GM18909 (cell line): Measurements from ENCODE around the gene ANKRD52.
"Not testable (repeated sequence)": the region's sequence is repeated elsewhere in the genome, so short reads cannot be mapped to it uniquely, and the experiment has no call there.

Source experiments
- ATAC-seq: cut with Tn5 transposase; IDR thresholded peaks from one replicate; pipeline ENCODE4 v1.9.1; 2021; ENCODE audit warnings: mild to moderate bottlenecking; ENCODE audit not compliant: unreplicated experiment, poor library complexity

ANKRD52 gene

DNA sequence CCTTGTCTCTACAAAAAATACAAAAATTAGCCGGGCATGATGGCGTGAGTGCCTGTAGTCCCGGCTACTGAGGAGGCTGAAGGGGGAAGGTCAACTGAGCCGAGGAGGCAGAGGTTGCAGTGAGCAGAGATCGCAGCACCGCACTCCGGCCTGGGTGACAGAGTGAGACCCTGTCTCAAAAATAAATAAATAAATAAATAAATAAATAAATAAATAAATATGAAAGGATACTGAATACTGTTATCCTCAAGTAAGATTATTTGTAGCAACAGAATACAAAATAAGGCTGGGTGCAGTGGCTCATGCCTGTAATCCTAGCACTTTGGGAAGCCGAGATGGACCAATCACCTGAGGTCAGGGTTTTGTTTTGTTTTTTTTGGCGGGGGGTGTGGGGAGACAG is 38.3 kb downstream of the ANKRD52 start:
- no peak for ATAC-seq

DNA sequence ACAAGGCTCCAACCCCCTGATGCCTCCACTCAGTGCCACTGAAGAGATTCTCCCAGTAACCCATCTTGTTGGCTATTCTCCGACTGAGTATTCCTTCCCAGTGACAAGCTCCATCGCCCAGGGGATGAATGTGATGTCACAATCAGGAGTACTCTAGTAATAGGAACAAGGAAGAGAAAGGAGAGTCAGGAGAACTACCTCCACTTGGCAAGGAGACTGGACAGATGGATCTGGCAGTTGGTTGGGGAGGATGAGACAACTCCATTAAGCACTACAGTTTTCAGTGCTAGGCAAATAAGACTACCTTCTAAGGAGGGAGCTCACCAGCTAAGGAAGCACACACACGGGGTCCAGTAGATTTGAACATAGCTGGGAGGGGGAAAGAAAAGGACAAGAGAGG is 41.7 kb downstream of the ANKRD52 start:
- no peak for ATAC-seq

DNA sequence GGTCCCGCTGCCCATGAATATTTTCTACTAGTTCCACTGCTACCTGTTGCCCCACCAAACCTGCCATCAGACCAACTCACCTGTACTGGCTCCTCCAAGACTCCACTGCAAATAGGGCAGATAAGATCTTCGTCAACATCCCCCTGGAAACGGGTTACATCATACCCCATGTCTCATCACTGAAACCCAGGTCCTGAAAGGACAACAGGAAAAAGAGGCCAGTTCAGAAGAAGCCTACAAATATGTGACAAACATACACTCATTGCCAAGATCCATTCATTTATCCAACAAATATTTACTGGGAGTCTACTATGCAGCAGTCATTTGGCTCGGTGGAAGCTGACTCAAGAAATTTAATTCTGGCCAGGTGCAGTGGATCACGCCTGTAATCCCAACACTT is 44.3 kb downstream of the ANKRD52 start:
- ATAC-seq, result no peak

DNA sequence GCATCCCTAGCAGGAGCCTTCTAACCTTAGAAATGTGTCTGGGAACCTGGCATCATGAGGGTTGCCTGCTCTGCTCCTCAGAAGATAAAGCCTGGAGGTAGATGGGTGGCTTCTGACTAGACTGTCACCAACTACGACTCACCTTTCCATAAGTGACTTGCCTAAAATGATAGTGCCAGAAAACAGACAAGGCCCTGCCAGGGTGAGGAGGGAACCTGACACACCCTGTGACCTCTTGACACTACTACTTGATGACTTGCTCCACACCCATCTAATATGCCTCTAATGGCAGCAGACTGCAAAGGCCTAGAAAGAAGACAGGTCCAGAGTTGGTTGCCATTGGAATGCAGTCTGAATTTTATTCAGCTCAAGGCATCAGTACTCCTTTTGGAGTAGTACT is 45.8 kb downstream of the ANKRD52 start:
- no peak for ATAC-seq

DNA sequence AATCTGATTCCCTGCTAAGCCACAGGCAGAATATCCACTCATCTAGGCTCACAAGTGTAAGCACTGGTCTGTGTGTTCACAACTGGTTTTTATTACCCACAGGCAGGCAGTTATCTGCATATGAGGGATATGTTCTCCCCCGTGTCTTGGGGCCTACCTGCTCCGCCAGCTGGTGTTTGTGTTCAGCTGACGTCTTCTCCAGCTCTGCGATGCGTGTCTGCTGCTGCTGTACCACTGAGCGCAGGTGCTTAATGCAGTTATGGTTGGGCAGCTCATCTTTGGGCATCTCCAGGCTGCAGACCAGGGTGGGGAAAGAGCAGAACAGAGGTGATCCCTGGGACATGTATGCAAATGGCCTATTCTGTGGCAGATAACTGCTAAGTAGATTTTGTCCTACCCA is 50.2 kb downstream of the ANKRD52 start:
- no peak for ATAC-seq

DNA sequence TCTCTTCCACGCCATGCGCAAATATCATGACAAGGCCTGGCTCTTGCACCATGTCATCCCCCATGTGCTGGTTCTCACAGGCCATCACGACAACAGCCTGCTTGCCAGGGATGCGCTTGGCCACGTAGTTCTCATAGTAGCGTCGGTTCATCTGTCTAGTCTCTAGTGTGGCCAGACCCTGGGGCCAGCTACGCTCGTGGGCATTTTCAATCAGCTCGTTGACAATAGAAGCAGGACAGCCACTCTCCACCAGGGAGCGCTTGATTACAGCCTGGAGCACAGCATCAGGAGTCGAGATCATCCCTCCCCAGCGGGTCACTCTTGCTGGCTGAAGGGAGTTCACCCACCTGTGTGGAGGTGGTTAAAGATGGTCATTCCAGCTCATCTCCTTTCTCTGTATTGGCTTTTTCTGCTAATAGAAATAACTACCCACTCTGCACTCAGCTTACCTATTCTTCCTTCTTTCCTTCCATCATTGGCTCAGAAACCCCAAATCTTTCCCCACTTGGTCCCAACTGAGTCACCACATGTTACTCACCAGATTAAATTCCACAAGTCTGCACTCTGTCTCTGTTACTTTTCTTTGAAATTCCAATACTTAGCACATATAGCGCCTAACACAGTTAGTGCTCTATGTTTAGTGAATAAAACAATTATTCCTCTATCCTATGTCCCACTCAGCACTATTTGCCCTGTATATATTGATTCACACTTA is 51.6 kb downstream of the ANKRD52 start:
- no peak for ATAC-seq

DNA sequence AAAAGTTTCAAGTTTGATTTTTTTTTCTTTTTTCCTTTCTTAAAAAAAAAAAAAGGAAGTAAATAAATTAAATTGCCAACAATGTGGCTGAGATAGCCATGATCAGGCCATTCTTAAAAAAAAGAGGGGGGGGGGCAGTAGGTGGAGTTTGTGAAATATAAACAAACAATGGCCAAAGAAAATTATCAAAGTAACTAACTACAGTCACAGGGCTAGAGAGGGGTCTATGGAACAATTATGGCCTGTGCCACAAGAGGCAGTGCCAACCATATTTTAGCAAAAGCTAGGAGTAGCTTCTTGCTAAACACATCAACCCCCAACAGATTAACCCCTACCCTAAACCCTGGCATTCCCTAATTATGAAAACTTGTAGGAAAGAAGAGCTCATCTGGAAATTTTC is 52.7 kb downstream of the ANKRD52 start:
- ATAC-seq, result no peak

DNA sequence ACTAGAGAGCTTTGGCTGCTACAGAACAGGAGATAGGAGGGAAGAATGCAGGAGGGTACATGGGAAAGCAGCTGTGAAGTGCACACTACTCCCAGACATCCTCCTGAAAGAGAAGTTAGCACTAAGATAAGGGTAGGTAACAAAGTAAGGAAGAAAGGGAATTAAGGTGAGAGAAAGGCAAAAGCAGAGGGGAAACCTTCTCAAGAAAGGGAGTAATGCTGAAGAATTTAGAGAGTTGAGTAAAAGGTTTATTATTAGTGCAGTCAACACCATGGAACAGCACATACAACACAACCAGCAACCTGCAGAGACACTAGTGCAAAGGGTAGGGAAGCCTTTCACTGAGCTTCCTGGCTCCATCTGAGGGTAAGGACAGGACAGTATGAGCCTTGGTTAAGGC is 53.9 kb downstream of the ANKRD52 start:
- no peak for ATAC-seq

DNA sequence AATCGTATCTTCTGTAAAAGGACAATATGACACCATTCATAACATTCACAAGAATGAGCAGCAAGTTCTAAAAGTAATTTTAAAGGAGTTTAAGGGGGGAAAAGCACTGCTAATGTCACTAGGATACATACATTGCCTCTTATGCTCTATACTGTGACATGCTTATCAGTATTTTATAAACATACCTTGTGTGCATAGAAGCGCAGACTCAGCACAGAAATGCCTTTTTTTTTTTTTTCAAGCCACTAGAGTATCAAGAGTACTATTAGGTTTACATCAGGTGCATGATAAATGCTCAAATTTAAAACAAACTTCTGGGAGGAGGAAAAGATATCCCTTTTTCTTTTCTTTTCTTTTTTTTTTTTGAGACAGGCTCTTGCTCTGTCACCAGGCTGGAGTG is 55.3 kb downstream of the ANKRD52 start:
- ATAC-seq, result no peak

DNA sequence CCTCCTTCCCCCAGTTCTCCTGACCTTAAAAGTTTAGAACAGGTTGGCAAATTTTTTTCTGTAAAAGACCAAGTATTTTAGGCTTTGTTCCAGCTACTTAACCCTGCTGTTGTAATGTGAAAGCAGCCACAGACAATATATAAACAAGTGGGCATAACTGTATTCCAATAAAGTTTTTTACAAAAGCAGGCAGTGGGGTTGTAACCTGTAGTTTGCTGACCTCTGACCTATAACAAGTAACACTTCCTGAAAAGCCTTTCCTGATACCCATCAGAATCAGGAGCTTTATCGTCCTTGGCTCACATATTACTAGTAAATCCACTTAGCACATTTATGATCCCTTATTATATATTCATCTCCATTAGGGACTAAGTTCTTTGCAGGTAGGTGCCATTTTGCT is 55.8 kb downstream of the ANKRD52 start:
- ATAC-seq, result no peak

DNA sequence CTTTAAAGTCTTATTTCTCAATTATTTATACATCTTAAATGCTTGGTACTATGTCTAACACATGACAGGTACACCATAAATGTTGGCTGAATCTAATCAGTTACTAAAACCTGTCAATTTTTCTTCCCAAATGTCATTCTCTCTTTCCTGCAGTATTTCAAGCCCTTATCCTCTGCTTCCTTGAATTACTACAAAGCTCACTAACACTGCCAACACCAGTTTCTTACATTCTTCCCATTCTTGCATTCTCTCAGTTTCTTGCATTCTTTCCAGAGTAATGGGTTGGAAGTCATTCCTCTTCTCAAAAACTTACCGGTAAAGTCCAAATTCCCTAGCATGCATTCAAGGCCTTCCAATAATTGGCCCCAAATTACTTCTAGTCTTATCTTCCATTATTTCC is 59.3 kb downstream of the ANKRD52 start:
- ATAC-seq, result no peak

DNA sequence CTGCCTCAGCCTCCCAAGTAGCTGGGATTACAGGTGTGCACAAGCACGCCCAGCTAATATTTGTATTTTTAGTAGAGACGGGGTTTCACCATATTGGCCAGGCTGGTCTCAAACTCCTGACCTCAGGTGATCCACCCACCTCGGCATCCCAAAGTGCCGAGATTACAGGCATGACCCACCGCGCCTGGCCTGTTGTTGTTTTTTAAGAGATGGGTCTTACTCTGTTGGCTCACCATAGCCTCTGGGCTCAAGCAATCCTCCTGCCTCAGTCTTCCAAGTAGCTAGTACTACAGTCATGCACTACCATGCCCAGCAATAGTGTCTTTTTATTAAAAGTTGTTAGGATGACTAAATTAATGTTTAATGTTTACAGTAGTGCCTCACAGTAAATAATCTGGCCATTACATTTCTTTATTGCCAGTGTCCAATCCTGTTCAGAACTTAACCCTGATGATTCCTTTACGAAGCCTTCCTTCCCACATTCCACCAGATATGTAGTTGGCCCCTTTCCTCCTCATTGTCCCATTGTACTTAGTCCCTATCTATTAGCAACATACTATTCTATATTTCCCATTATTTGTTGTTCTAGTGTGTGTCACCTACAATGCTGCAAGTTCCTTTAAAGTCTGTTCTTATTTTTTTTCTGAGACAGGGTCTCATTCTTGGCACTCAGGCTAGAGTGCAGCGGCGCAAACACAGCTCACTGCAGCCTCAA is 60.1 kb downstream of the ANKRD52 start:
- ATAC-seq, result no peak

DNA sequence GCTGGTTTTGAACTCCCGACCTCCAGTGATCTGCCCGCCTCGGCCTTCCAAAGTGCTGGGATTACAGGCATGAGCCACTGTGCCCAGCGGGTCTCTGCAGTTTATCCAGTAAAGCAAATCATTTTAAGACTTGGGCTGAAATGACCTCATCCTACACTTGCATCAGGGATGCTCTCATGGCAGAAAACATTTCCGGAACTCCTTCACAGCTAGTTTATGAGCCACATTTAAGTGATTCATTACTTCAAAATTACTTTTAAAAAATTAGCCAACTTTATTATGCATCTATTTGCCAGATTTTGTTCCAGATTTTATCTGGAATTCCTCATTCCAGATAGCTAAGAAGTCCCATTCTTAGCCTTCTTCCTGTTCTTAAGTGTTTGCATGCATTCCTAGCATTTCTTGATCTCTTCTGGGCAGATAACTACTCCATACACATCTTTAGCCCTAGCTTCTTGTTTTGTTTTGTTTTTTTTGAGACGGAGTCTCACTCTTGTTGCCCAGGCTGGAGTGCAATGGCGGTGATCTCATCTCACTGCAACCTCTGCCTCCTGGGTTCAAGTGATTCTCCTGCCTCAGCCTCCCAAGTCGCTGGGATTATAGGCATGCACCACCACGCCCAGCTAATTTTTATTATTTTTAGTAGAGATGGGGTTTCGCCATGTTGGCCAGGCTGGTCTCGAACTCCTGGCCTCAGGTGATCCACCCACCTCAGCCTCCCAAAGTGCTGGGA is 61.2 kb downstream of the ANKRD52 start:
- ATAC-seq, result not testable (repeated sequence)

DNA sequence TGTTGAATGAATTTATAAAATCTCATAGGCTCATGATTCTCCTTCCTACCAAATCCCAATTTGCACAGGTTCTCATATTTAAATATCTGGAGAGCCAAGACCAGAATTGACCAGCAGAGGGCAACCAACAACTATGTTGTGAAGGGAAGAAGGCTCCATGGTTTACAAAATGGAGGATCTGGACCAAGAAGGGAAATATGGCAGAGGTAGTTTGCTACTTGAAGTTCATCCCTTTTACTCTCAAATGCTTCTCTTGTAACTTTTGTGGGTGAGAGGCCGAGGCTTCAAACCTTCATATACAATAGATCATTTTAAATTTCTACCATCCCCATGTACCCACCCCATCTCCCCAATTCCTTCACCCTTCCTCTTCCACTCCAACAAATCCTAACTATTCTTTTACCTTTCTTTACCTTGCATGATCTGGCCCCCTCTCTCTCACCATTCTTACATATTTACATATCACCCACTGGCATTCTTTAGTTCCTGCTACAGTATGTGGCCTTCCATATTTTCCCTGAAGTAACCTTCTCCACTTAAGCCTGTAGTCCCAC is 65.1 kb downstream of the ANKRD52 start:
- ATAC-seq, result no peak

DNA sequence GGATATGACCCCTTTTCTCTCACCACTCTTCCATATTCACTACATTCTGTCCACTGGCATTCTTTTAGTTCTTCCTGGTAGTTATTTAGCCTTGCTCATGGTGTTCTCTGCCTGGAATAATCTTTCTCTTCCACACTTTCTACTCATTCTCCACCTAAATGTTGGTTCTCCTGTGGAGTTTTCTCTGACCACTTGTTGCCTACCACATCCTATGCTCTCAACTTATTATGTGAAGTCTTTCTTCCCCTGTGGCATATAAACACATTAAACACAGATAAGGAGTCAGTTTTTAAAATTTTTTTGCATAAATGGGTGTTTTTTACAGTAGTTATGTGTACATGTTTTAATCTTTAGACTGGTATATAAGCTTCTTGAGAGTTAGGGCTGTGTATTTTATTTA is 65.6 kb downstream of the ANKRD52 start:
- ATAC-seq, result no peak

DNA sequence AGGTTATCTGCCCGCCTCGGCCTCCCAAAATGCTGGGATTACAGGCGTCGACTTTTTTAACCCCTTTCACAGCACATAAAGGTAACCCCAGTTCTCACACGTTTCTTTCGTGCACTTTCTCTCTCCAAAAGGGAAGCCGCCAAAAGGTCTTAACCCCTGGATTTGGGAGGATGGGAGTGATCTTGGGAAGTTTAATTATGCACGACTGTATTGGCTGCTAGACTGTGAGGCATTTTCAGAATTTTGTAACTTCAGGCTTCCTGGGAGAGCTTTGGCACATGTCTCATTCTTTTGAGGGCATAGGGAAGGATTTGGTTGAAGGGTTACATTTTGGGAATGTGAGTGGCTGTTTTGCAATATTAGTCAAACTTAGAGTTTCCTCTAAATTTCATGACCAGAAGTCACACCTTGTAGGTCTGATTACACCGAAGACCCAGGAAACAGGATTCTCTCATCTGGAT is 67.5 kb downstream of the ANKRD52 start:
- ATAC-seq, result no peak

DNA sequence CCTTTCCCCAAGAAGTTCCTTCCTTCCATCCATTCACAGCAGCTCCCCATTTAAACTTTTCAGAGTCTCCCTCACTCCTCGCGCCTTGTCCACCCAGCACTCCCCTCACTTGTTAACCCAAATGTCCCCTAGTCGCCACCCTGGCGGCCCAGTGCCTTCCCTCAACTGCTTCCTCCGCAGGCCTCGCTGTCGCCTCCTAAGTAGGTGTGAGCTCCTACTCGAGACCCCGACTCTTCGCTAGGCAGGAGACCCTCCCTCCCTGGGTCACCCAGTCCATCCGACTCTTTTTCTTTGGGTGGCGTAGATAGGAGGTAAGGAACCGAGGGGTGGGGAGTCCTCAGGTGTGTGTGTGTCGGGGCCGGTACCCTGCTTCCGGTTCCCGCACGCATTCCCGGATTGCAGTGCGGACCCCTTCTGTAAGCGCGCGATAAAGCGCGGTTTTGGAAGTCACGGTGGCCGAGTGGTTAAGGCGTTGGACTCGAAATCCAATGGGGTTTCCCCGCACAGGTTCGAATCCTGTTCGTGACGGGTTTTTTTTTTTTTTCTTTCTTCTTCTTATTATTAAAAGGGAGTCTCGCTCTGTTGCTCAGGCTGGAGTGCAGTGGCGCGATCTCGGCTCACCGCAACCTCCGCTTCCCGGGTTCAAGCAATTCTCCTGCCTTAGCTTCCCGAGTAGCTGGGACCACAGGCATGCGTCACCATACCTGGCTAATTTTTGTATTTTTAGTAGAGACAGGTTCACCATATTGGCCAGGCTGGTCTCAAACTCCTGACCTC is 68.1 kb downstream of the ANKRD52 start:
- ATAC-seq, result peak; percentile 41

DNA sequence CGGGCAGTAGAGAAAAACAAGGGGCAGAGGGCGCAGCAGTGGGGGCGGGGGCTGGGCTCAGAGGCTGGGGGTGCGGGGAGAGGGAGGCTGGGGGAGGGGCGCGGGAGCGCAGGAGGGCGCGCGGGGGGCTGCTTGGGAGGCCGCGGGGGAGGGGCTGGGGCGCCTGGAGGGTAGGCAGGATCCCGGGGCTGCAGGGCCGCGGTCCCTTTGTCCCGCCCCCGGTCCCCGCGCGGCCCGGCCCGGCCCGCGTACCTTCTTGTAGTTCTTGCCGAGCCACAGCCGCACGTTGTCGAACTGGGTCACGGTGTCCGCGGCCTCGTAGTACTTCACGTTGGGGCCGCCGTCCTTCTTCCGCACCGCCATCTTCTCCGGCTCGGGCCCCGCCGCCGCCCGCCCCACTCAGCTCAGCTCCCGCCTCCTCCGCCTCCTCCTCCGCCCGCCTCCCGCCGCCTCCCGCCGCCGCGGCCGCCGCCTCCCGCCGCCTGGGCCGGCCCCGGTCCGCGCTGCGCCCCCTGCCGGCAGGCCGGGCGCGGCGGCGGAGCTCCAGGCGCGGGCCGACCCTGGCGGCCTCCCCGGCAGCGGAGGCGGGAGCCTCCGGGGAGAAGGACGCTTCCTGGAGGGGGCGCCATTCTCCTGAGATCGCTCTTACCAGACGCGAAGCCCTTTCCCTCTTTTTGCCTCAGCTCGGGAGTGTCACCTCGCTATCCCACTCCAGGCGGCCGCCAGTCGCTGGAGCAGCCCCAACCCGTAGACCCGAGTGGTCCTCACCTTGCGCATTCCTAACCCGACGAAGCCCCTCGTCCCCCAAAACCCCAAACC is 68.9 kb downstream of the ANKRD52 start, which contains the start of gene SMARCC2:
TSS of gene SMARCC2 (minus strand) at position 385 of the 819 bp plus-strand sequence. CDS start at position 363, 22 bp downstream.
- ATAC-seq, result peak; percentile 79

DNA sequence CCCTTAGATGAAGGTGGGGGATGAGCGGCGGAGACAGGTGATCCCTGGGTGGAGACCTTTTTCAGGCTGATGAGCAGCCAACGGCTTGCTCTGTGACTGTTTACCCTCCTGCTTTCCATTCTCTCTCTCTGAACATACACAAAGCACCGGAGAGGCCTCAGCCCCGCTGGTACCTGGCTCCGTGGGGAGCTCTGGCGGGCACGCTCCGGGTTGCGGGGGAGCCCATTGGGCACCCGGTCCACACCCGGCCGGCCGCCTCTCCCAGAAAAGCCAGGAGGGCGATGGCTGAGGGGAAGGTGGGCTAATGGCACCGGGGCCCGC is 69.4 kb downstream of the ANKRD52 start:
- ATAC-seq, result no peak
